ENCODE results near the gene ISM2.

DNA sequence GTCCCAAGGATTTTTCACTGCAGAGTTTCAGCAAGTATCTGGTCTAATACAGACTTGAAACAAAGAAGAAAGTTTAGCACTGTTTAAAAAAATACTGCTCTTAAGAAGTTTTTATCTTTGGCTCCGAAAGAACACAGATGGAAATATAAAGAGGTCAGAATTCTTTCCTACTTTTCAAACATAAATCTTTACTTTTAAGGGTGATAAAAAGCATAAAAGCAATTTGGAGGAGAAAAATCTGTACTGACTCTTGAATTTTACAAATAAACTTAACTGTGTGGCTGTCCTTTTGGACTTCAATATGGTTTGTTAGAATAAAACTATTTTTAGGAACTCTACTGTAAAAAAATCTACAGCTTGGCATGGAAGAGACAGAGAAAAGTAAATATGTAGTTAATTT is 27.6 kb upstream of the ISM2 start:
- TF ChIP-seq, protein P1, sequence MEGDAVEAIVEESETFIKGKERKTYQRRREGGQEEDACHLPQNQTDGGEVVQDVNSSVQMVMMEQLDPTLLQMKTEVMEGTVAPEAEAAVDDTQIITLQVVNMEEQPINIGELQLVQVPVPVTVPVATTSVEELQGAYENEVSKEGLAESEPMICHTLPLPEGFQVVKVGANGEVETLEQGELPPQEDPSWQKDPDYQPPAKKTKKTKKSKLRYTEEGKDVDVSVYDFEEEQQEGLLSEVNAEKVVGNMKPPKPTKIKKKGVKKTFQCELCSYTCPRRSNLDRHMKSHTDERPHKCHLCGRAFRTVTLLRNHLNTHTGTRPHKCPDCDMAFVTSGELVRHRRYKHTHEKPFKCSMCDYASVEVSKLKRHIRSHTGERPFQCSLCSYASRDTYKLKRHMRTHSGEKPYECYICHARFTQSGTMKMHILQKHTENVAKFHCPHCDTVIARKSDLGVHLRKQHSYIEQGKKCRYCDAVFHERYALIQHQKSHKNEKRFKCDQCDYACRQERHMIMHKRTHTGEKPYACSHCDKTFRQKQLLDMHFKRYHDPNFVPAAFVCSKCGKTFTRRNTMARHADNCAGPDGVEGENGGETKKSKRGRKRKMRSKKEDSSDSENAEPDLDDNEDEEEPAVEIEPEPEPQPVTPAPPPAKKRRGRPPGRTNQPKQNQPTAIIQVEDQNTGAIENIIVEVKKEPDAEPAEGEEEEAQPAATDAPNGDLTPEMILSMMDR (IDR thresholded peaks at IDR 0.05; ENCODE audit: low read length), result no peak
- no peak for TF ChIP-seq EZH2 (IDR thresholded peaks at IDR 0.05; ENCODE audit: borderline replicate concordance, low read length)

Measured in OCI-LY1 (cell line).